GM12801 (cell line): ENCODE results near the gene FADD.

Experiments
- TF ChIP-seq, protein P1 (sequence below): IDR thresholded peaks from one replicate; pipeline ENCODE4 v1.5.1; 2011; ENCODE audit warnings: control low read depth; ENCODE audit not compliant: insufficient read length; ENCODE audit errors: extremely low read depth

FADD gene

DNA sequence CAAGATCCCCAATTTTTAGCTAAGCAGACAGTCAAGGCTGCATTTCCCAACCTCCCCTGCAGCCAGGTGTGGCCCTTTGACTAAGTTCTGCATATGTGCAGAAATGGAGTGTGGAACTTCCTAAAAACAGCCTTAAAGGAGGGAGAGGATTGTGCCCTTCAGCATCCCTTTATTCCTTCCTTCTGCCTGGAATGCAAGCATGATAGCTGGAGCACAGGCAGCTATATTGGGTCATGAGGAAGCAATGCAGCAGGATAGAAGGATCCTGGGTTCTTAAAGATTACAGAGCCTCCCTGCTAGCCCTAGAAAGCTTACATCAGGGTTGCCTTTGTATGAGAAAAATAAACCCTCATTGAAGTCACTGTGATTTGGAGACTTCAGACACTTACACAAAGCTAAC lies 29.9 kb downstream of the FADD start:
- TF ChIP-seq, protein P1, sequence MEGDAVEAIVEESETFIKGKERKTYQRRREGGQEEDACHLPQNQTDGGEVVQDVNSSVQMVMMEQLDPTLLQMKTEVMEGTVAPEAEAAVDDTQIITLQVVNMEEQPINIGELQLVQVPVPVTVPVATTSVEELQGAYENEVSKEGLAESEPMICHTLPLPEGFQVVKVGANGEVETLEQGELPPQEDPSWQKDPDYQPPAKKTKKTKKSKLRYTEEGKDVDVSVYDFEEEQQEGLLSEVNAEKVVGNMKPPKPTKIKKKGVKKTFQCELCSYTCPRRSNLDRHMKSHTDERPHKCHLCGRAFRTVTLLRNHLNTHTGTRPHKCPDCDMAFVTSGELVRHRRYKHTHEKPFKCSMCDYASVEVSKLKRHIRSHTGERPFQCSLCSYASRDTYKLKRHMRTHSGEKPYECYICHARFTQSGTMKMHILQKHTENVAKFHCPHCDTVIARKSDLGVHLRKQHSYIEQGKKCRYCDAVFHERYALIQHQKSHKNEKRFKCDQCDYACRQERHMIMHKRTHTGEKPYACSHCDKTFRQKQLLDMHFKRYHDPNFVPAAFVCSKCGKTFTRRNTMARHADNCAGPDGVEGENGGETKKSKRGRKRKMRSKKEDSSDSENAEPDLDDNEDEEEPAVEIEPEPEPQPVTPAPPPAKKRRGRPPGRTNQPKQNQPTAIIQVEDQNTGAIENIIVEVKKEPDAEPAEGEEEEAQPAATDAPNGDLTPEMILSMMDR = no peak

DNA sequence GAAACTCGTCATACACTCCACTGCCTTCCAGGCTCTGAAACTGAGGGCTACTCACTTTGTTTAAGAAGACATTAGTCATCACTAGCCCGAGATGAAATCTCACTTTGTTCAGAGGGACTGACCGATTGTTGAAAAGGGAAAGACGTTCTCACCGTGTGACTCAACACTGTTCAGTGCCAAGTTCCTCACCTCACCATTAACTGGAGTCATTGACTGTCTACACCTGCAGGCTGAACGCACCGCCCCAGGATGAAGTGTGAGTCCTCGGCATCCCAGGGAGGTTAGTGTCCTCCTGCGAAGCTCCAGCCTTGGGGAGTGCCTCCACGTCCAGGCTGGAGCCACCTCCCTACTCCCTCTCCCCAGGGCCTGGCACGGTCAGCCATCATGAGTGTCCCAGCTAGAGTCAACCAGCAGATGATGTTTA lies 30.4 kb downstream of the FADD start:
- TF ChIP-seq, protein P1 = no peak

DNA sequence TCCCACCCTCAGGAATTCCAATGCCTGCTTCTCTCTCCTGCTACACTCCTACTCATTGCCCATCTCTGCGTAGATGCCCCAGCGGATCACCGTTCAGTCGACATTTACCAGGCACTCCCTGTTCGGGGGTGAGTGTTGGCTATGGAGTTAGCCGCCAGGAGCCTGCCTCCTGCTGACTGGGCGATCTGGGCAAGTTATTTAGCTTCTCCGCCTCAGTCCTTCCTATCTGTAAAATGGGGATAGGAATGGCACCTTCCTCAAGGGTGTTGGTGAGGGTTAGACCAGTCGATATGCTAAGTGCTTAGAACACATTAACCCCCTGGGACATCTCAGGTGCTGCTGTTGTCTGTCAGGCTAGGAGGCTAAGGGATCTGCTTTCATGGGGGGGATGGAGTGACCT lies 30.9 kb downstream of the FADD start:
- TF ChIP-seq, protein P1 = no peak

DNA sequence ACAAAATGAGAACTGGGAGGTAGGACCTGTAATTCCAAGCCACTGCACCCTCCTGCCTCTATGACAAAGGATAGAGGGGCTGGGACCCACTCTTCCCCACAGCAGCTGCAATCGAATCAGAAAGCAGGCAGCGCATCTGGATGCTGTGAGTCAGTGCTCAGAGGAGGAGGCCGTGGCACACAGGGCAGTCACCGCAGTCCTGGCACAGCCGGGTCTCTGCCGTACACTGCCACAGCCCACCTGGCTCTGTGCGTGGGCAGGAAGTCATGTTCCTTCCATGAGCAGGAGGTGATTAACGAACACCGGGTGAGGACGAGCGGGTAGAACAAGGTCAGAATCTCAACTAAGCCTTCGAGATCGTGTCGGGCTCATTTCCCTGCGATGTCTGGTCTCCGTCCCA lies 37.2 kb downstream of the FADD start:
- TF ChIP-seq, protein P1 = no peak

DNA sequence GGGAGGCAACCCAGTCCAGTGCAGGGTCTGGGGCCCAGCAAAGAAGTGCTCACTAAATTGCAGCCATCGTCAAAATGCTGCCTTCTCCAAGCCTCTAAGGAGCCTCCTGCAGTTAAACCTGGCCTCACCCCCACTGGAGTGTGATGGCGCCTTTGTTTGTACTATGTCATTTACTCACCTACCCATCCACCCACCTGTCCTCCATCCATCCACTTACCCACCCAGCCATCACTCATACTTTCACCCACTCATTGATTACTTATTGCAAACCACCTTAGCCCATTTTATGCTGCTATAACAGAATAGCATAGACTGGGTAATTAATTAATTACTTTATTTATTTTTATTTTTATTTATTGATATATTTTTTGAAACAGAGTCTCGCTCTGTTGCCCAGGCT lies 38.6 kb downstream of the FADD start:
- TF ChIP-seq, protein P1 = no peak

DNA sequence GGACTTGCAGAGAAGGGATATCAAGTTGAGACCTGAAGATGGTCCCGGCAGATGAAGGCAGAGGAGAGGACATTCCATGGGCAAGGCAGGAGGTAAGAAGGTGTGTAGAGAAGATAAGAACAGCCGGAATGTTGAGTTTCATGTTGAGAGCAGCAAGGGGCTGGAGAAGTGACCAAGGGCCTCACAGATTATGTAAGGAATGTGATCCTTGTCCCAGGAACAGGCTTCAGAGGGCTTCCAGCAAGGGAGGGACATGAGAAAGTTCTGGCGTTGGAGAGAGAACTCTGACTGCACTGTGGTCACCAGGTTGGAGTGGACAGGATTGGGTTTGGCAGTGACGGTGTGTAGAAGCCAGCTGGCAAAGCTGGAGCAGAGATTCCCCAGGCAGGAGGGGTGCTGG lies 39.8 kb downstream of the FADD start:
- TF ChIP-seq, protein P1 = no peak

DNA sequence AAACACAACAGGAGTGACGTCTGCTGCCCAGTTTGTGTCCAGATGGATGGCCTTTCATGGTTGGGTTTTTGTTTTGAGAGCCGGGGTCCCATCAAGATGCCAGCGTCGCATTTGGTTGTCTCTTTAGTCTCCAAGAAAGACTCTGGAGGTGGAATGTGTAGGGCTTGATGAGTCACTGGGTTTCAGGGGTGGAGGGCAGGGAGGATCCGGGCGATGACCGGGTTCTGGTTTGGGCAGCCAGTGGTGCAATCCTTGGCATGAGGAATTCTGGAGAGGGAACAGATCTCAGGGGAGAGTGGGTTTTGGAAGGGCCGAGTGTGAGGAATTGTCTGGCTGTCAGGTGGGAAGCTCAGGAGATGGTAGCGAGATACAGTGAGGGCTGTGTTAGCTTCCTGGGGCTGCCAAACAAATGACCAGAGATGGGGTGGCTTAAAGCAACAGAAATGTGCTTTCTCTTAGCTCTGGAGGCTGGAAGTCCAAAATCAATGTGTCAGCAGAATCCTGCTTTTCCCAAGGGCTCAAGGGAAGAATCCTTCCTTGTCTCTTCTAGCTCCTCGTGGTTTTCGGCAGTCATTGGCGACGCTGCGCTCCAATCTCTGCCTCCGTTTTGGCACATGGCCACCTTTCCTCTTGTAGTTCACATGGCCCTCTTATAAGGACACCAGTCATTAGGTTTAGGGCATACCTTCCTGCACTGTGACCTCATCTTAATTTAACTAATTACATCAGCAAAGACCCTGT lies 41.0 kb downstream of the FADD start:
- TF ChIP-seq, protein P1 = no peak

DNA sequence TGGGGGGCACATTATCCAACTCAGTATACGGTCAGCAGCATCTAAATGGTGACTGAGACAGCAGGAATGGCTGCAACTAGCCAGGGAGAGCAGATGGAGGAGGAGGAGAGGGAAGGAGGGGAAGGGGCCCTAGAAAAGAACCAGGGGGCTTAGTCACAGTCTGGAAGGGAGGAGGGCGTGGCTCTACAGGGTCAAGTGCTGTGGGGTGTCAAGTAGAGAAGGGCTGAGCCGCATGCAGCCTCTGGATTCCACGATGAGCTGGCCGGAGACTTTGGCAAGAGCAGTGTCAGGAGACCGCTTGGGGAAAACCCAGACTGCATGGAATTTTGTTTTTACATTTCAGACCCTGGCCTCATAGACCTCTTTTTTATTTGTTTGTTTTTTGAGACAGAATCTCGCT lies 41.6 kb downstream of the FADD start:
- TF ChIP-seq, protein P1 = no peak
